HG03457 (cell line): ENCODE measurements around the gene TRRAP.
"Not testable (repeated sequence)": the region's sequence is repeated elsewhere in the genome, so short reads cannot be mapped to it uniquely, and the experiment has no call there.

ENCODE experiments used
- ATAC-seq: cut with Tn5 transposase; IDR thresholded peaks from one replicate; pipeline ENCODE4 v1.9.1; 2021; ENCODE audit warnings: moderate number of reproducible peaks; ENCODE audit not compliant: unreplicated experiment

TRRAP gene

DNA sequence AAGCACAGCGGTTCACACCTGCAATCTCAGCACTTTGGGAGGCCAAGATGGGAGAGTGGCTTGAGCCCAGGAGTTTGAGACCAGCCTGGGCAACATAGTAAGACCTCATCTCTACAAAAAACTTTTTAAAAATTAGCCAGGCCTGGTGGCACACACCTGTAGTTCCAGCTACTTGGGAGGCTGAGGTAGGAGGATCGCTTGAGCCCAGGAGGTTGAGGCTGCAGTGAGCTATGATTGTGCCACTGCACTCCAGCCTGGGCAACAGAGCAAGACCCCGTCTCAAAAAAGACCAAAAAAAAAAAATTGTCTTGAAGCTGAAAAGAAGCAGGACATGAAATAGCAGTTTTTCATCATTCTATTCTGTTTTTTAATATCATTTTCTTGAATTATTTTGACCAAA is 166.5 kb downstream of the TRRAP start:
- ATAC-seq, result not testable (repeated sequence)

DNA sequence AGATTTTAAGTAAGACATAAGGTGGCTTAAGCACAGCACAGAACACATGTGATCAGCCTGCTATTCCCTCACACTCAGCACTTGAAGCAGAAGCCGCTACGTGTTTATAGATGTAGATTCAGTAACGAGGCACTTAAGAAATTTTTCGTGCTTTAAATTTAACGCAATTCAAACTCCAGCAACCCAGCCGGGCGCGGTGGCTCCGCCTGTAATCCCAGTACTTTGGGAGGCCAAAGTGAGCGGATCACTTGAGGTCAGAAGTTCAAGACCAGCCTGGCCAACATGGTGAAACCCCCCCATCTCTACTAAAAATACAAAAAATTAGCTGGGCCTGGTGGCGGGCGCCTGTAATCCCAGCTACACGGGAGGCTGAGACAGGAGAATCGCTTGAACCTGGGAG is 167.9 kb downstream of the TRRAP start:
- not testable (repeated sequence) for ATAC-seq

DNA sequence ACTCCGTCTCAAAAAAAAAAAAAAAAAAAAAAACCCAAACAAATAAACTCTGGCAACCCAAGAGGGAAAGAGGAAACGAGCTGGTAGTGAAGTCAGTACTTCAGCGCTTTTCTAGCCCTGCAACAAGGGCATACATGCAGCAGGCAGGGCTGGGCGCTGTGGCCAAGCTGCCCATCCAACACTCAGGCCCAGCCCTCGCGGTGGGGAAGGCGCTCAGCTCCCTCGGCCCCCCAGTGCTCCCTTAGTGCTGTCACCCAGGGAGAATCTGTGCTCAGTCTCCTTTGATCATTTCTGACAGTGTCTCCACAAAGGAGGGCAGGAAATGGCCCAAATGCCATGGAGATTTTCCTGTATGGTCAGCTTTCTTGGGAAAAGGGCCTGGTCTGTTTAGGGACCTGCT is 168.4 kb downstream of the TRRAP start:
- ATAC-seq, result no peak

DNA sequence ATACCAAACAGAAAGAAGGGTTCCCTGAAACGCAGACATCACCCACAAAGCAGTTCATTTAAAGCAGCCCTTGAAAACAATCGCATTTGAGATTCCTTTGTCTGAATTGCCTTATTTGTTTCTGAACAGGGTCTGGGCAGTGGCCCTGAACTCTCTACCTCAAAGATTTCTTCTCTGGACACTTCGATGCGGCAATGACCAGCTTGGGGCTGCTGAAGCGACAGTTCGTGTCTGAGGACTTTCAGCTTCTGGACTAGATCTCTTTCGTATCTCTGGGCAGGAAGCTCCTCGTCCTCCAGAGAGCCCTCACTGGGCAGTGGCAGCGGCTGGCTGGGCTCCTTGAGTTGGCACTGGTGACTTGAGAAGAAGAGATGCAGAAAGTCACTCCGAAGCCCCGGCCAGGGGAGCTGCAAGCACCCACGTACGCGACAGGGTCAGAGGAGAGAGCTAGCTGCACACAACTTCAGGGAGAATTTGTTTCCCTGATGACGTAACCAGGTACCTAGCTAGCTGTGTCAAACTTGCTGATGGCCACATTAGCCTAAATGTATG is 169.3 kb downstream of the TRRAP start:
- ATAC-seq, result no peak

DNA sequence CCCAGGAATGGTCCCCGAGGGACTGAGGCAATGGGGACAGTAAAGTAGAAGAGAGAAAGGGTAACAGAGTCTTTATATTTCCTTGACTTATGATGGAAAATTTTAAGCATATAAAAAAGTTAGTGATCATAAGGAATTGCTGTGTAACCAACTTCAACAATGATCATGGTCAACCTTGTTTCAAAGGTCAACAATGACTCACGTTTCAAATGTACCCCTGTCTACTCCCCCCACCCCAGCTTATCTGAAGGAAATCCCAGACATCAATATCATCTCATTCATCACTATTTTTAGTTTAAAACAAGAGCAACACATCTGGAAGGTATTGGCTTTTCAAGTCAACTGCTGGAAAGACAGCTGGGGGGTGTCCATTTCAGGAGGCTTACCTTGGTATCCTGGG is 172.6 kb downstream of the TRRAP start:
- no peak for ATAC-seq

DNA sequence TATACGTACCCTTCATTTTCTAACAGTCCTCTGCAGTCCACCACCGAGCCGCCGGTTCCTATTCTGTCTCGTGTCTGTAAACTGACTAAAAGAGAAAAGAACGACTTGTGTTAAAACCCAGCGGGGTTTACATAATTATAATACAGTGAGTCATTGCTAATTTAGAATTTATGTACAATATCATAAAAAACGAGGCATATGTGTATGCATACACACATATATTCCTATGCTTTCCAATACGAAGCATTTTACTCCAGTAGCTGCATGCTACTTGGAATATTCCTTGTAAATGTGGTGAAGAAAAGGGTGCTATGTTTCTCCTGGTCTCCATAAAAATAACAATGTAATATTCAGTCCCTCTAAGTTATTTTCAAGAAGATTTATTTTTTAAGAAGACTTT is 176.4 kb downstream of the TRRAP start:
- ATAC-seq, result no peak

DNA sequence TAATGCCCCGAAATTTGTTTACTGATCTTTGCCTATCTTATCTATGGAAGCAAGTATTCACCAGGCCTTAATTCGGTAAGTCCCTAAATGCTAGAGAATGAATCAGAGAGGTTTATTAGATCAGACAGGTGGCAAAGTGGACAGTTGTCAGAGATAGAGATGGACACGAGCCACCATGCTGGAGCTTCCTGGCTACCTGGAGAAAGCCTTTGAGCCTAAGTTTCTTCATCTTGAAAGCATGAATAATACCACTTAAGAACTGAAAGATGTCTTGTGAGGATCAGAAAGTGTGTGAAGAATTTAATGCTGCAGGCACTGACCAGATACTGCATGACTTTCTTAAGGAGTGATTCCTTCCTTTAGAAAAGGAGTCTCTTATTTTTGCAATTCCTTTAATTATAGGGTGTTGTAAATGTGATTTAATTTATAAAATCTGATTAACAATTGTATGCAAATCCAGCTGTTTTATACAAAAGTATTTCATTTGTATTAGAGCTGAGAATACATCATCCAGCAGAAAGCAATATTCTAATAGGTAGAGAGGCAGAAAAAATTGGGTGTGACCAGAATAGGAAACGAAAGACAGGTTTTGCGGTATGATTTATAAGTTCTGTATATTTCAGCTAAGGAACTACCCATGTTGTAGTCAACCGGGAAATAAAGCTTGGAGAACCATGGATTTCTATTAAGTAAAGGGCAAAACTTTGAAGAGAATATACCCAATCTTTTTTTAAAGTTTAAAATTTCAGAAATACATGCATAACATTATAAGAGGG is 182.9 kb downstream of the TRRAP start:
- ATAC-seq, result no peak
